Measurements from ENCODE around the gene PSTPIP1. TPM values are rescaled to one million over a fixed set of nuclear protein-coding genes. Genes with fewer than 3 reads are reported as not detected.
A peak's percentile ranks its signal among the peaks of the same experiment; 100 is the strongest.

The PSTPIP1 gene
- total and polyA plus RNA-seq, 9 of the 15 experiments (the other 6 are each of a cell fraction or from before 2014, with no cell fraction given) = not detected

DNA sequence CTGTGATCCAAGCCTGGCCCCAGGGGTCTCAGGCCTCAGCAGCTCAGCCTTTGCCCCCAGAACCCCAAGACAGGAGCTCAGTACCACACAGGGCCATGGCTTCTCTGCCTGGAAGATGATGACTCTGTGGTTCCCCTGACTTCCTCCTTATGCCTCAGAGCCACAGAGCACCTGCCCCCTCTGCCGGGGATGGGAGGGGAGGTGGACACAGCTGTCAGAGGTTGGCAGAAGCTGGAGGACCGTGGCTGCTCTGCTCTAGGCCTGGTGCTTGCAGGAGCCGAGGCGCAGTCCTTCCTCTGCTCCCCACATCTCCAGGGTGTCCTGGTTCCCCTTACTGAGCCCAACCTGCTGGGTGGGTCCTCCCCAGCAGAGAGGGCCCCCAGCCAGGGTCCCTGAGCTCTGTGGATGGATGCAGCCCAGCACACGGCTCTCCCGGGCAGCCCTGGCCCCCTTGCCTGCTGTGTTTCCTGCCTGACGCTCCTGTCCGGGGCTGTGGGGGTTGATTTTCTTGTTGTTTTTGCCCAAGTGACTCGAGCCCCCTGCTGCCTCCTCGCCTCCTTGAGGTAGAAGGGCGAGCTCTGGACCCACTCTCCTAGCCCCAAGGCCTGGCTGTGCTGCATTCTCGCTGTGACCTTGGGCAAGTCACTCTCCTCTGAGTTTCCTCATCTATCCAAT is 36.6 kb downstream of the PSTPIP1 start (continued):
- TF ChIP-seq, protein P1, sequence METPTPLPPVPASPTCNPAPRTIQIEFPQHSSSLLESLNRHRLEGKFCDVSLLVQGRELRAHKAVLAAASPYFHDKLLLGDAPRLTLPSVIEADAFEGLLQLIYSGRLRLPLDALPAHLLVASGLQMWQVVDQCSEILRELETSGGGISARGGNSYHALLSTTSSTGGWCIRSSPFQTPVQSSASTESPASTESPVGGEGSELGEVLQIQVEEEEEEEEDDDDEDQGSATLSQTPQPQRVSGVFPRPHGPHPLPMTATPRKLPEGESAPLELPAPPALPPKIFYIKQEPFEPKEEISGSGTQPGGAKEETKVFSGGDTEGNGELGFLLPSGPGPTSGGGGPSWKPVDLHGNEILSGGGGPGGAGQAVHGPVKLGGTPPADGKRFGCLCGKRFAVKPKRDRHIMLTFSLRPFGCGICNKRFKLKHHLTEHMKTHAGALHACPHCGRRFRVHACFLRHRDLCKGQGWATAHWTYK (CRISPR knock-in tag; IDR thresholded peaks at IDR 0.05) = no peak
- TF ChIP-seq SPI1 (IDR thresholded peaks at IDR 0.05; ENCODE audit: borderline replicate concordance, low read depth, low read length) (peak; percentile 62; the same call in 1 of the 2 replicates), SRF (CRISPR knock-in tag; IDR thresholded peaks at IDR 0.05) (no peak)
- TF ChIP-seq, protein P2, sequence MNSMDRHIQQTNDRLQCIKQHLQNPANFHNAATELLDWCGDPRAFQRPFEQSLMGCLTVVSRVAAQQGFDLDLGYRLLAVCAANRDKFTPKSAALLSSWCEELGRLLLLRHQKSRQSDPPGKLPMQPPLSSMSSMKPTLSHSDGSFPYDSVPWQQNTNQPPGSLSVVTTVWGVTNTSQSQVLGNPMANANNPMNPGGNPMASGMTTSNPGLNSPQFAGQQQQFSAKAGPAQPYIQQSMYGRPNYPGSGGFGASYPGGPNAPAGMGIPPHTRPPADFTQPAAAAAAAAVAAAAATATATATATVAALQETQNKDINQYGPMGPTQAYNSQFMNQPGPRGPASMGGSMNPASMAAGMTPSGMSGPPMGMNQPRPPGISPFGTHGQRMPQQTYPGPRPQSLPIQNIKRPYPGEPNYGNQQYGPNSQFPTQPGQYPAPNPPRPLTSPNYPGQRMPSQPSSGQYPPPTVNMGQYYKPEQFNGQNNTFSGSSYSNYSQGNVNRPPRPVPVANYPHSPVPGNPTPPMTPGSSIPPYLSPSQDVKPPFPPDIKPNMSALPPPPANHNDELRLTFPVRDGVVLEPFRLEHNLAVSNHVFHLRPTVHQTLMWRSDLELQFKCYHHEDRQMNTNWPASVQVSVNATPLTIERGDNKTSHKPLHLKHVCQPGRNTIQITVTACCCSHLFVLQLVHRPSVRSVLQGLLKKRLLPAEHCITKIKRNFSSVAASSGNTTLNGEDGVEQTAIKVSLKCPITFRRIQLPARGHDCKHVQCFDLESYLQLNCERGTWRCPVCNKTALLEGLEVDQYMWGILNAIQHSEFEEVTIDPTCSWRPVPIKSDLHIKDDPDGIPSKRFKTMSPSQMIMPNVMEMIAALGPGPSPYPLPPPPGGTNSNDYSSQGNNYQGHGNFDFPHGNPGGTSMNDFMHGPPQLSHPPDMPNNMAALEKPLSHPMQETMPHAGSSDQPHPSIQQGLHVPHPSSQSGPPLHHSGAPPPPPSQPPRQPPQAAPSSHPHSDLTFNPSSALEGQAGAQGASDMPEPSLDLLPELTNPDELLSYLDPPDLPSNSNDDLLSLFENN (IDR thresholded peaks at IDR 0.05; ENCODE audit: low read depth in 2 of 2, low read length in 2 of 2) = no peak

All from K562 (cell line).